B cell (primary cell): ENCODE measurements around the gene KCNT1. TPM values are rescaled to one million over a fixed set of nuclear protein-coding genes. Genes with fewer than 3 reads are reported as not detected.

Source experiments
- ATAC-seq: fragments of 200-7000 bp; cut with Tn5 transposase; one replicate; pipeline ENCODE4 v1.10.0; 2021; ENCODE audit warnings: low read depth, mild to moderate bottlenecking, moderate number of reproducible peaks, moderate library complexity
- CTCF ChIA-PET: fragments of 350-600 bp; sonication (Branson Sonifier 250); formaldehyde crosslinking; loops from one replicate; lab custom pipeline; 2021; ENCODE audit warnings: antibody characterized with exemption, inconsistent platforms; lab: Charles Lee
- POLR2A ChIA-PET: fragments of 350-600 bp; sonication (Branson Sonifier 250); formaldehyde crosslinking; loops from one replicate; lab custom pipeline; 2021; ENCODE audit warnings: antibody characterized with exemption; lab: Charles Lee
- DNase-seq: peaks from one replicate; pipeline ENCODE4 v3.0.0; 2013
- H2AFZ ChIP-seq: 2 replicates; pipeline ENCODE4 v1.6.1; 2012; ENCODE audit warnings: mild to moderate bottlenecking, low read depth, low read length; ENCODE audit not compliant: insufficient read depth, poor library complexity, severe bottlenecking
- H3K27ac ChIP-seq, 2 donors: 1 replicate in 1 of 2; 2 replicates in 1 of 2; pipeline ENCODE4 v1.5.1; 2012 to 2013; ENCODE audit warnings: low read length in 2 of 2, mild to moderate bottlenecking in 2 of 2, moderate library complexity in 1 of 2
- H3K27me3 ChIP-seq, 4 experiments: fragments of 200-600 bp in 1 of 4; sonication (generic) in 1 of 4; replicated peaks in 1 of 4; 1 replicate in 2 of 4; 2 replicates in 2 of 4; pipeline versions ENCODE4 v1.6.1 to v1.7.0; 2013 to 2016; ENCODE audit warnings: low read length in 3 of 4, mild to moderate bottlenecking in 2 of 4, mixed read lengths in 1 of 4, moderate library complexity in 1 of 4; ENCODE audit not compliant: insufficient read depth in 4 of 4, control insufficient read depth in 3 of 4; ENCODE audit errors: control extremely low read depth in 1 of 4
- H3K36me3 ChIP-seq, 2 experiments: replicated peaks in 1 of 2; 1 replicate in 1 of 2; 2 replicates in 1 of 2; pipeline versions ENCODE4 v1.6.1 to v1.7.1; 2013; ENCODE audit warnings: low read length in 1 of 2; ENCODE audit not compliant: insufficient read depth in 2 of 2, control insufficient read depth in 1 of 2; ENCODE audit errors: control extremely low read depth in 1 of 2, extremely low read depth in 1 of 2
- H3K4me1 ChIP-seq, 2 donors: fragments of 200-600 bp in 1 of 2; sonication (generic) in 1 of 2; 1 replicate in 1 of 2; 2 replicates in 1 of 2; pipeline versions ENCODE4 v1.5.1 to v1.6.1; 2013 to 2017; ENCODE audit warnings: low read length in 2 of 2; ENCODE audit not compliant: control insufficient read depth in 2 of 2, insufficient read depth in 2 of 2
- H3K4me2 ChIP-seq: replicated peaks from 2 replicates; pipeline ENCODE3; 2012; ENCODE audit warnings: mild to moderate bottlenecking, low read depth, low read length; ENCODE audit not compliant: poor library complexity, severe bottlenecking
- H3K4me3 ChIP-seq, 5 experiments: fragments of 200-600 bp in 1 of 5; sonication (generic) in 1 of 5; 1 replicate in 3 of 5; 2 replicates in 2 of 5; pipeline versions ENCODE4 v1.5.1 to v1.7.0; 2011 to 2016; ENCODE audit warnings: low read length in 4 of 5, mild to moderate bottlenecking in 4 of 5, low read depth in 2 of 5, control low read depth in 1 of 5, moderate library complexity in 1 of 5; ENCODE audit not compliant: insufficient read depth in 1 of 5; ENCODE audit errors: control extremely low read depth in 1 of 5, extremely low read depth in 1 of 5
- H3K79me2 ChIP-seq: fragments of 200-600 bp; sonication (generic); one replicate; pipeline ENCODE4 v1.6.0; 2016; ENCODE audit warnings: low read length; ENCODE audit not compliant: control insufficient read depth, insufficient read depth
- H3K9ac ChIP-seq: fragments of 200-600 bp; sonication (generic); 2 replicates; pipeline ENCODE4 v1.6.1; 2017; ENCODE audit warnings: mild to moderate bottlenecking, low read length, moderate library complexity
- H3K9me3 ChIP-seq, 3 donors: one replicate each; pipeline versions ENCODE4 v1.6.1 to v1.7.1; 2013; ENCODE audit warnings: low read length in 2 of 3; ENCODE audit not compliant: control insufficient read depth in 2 of 3, insufficient read depth in 1 of 3; ENCODE audit errors: control extremely low read depth in 1 of 3
- H4K20me1 ChIP-seq: 2 replicates; pipeline ENCODE4 v1.6.0; 2012; ENCODE audit warnings: mild to moderate bottlenecking, low read length; ENCODE audit not compliant: insufficient read depth, control insufficient read depth, poor library complexity, severe bottlenecking
- H3K27ac Mint-ChIP-seq: one replicate; pipeline ENCODE4 v1.8.0; 2021; ENCODE audit warnings: mixed read lengths
- H3K27me3 Mint-ChIP-seq: one replicate; pipeline ENCODE4 v1.8.0; 2021; ENCODE audit warnings: mixed read lengths
- H3K4me1 Mint-ChIP-seq: one replicate; pipeline ENCODE4 v1.8.0; 2021; ENCODE audit warnings: mixed read lengths
- H3K4me3 Mint-ChIP-seq: one replicate; pipeline ENCODE4 v1.8.0; 2021; ENCODE audit warnings: mixed read lengths
- H3K9me3 Mint-ChIP-seq: one replicate; pipeline ENCODE4 v1.8.0; 2022; ENCODE audit warnings: mixed read lengths; ENCODE audit not compliant: insufficient read depth
- EZH2 ChIP-seq: IDR thresholded peaks from 2 replicates; pipeline ENCODE4 v1.6.1; 2012; ENCODE audit warnings: borderline replicate concordance, low read depth, mild to moderate bottlenecking, moderate library complexity, low read length; ENCODE audit not compliant: insufficient read depth, poor library complexity, severe bottlenecking
- WGBS: methylation state at CpG from one replicate; pipeline ENCODE4 v1.1.5; 2013; ENCODE audit warnings: missing lambda C conversion rate; ENCODE audit not compliant: insufficient coverage; 5-methylcytosine and 5-hydroxymethylcytosine counted together
- intact Hi-C: fragments of 100-400 bp; cut with micrococcal nuclease; formaldehyde crosslinking; loops from one replicate; pipeline ENCODE4 v1.10.0; 2022
- polyA plus RNA-seq: library from polyadenylated mRNA; depleted of rRNA; stranded (reverse); fragments of >200 nt; gene quantifications from 2 replicates; pipeline ENCODE4 v1.2.3, GENCODE V29; 2012
- total RNA-seq, 2 donors: library from RNA; stranded (reverse); fragments of 120-200 nt in 1 of 2; gene quantifications; 1 replicate in 1 of 2; 2 replicates in 1 of 2; pipeline versions ENCODE4 v1.2.3 to v1.2.4, GENCODE V29; 2013 to 2022
- TF ChIP-seq, protein P1 (sequence below): fragments of 200-600 bp; IDR thresholded peaks from one replicate; pipeline ENCODE4 v1.8.0; 2022; ENCODE audit warnings: antibody characterized with exemption, mild to moderate bottlenecking

Gene KCNT1
- total and polyA plus RNA-seq, 2 donors (not counting 1 experiment from before 2014, with no cell fraction given), result not detected

DNA sequence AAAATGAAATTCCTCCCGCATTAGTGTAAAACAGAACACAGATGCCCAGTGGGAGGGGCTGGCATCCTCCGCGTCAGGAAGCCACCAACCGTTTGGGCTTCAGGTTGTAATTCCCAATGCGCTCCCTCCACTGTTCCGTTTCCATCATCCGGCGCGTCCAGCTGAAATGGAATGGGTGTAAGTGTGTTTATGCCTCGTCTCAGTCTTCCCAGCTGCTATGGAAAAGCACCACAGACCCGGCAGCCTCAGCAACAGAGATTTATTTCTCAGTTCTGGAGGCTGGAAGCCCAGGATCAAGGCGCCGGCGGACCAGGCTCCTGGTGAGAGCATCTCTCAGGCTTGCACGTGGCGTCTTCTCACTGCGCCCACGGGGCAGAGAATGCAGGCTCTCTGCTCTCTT is 20.4 kb downstream of the KCNT1 start:
- intact Hi-C loops, result no loop called here
- peaks cover 0 to 4% (median 0%) of the 10 kb centered on the region in 4 experiments for H3K27me3 ChIP-seq
- Mint-ChIP-seq H3K27me3 (peaks cover 3% of the 10 kb centered on the region), H3K4me3 (no peak overlapping the region), H3K4me1 (no peaks in the 10 kb centered on the region), H3K27ac (no peak overlapping the region), H3K9me3 (no peaks in the 10 kb centered on the region)
- WGBS, result 75% methylated on average over 15 of the region's 18 CpGs
- TF ChIP-seq, protein P1, sequence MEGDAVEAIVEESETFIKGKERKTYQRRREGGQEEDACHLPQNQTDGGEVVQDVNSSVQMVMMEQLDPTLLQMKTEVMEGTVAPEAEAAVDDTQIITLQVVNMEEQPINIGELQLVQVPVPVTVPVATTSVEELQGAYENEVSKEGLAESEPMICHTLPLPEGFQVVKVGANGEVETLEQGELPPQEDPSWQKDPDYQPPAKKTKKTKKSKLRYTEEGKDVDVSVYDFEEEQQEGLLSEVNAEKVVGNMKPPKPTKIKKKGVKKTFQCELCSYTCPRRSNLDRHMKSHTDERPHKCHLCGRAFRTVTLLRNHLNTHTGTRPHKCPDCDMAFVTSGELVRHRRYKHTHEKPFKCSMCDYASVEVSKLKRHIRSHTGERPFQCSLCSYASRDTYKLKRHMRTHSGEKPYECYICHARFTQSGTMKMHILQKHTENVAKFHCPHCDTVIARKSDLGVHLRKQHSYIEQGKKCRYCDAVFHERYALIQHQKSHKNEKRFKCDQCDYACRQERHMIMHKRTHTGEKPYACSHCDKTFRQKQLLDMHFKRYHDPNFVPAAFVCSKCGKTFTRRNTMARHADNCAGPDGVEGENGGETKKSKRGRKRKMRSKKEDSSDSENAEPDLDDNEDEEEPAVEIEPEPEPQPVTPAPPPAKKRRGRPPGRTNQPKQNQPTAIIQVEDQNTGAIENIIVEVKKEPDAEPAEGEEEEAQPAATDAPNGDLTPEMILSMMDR, result no peak
- TF ChIP-seq EZH2, result no peak
- H3K36me3 ChIP-seq, result no peaks in the 10 kb centered on the region
- ChIA-PET CTCF (no interaction called here), POLR2A (no interaction called here)
- ATAC-seq (no peak), DNase-seq (no peak)
- H3K9ac ChIP-seq, result no peak overlapping the region
- H3K9me3 ChIP-seq, result no peaks in the 10 kb centered on the region
- no peaks in the 10 kb centered on the region for H4K20me1 ChIP-seq
- H3K27ac ChIP-seq, result no peak overlapping the region
- no peaks in the 10 kb centered on the region for H3K79me2 ChIP-seq
- no peak overlapping the region for H3K4me3 ChIP-seq
- H3K4me1 ChIP-seq, result no peaks in the 10 kb centered on the region
- H3K4me2 ChIP-seq, result no peak overlapping the region
- H2AFZ ChIP-seq, result no peak overlapping the region

DNA sequence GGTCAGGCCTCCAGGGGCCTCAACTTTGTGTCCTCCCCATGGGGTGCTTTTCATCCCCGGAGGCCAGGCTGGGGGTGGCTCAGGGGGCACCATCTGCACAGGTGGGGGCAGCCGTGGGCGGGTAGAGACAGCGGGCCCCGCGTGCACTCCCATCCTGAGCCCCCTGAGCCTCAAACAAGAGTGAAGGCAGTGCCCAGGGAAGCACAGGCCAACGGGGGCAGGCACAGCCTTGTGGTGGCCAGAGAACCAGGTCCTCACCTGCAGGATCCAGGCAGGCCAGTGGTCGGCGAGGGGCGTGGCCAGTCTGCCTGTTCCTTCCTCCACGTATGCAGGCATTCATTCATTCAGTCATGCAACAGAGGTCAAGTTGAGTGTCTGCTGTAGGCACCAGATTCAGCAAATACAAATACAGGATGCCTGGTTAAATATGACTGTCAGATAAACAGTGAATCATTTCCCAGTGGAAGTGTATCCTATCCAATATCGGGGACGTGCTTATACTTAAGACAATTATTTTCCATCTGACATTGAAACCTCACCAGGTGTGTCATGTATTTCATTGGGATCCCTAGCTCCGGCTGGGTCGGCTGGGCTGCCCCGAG is 22.3 kb downstream of the KCNT1 start:
- no peaks in the 10 kb centered on the region for H3K9me3 ChIP-seq
- H3K4me3 Mint-ChIP-seq, result no peak overlapping the region
- no peaks in the 10 kb centered on the region for H3K36me3 ChIP-seq
- TF ChIP-seq EZH2, result no peak
- TF ChIP-seq, protein P1, result no peak
- H3K9ac ChIP-seq, result no peak overlapping the region
- H3K4me1 Mint-ChIP-seq, result no peaks in the 10 kb centered on the region
- no peaks in the 10 kb centered on the region for H3K9me3 Mint-ChIP-seq
- CTCF ChIA-PET, result no interaction called here
- H3K27ac Mint-ChIP-seq, result no peak overlapping the region
- intact Hi-C loops, result no loop called here
- POLR2A ChIA-PET, result no interaction called here
- no peak for DNase-seq
- H3K4me1 ChIP-seq, result no peaks in the 10 kb centered on the region
- WGBS, result 74% methylated on average over 12 of the region's 16 CpGs
- no peak overlapping the region for H3K27ac ChIP-seq
- no peaks in the 10 kb centered on the region for H3K79me2 ChIP-seq
- ATAC-seq, result no peak
- no peak overlapping the region for H3K4me2 ChIP-seq
- H3K27me3 ChIP-seq, result no peaks in the 10 kb centered on the region
- H3K4me3 ChIP-seq, result no peak overlapping the region
- H2AFZ ChIP-seq, result no peak overlapping the region
- H3K27me3 Mint-ChIP-seq, result peaks cover 11% of the 10 kb centered on the region
- no peaks in the 10 kb centered on the region for H4K20me1 ChIP-seq
